Ovary (tissue), 3 donors: ENCODE measurements around the gene ADAMTSL4.

Experiments used
- CTCF ChIP-seq, 3 donors: fragments of 450-650 bp in 2 of 3; fragments of 200-600 bp in 1 of 3; IDR thresholded peaks; one replicate each; pipeline versions ENCODE4 v1.5.1 to v1.8.0; 2016 to 2022; ENCODE audit warnings: antibody characterized with exemption in 3 of 3, mild to moderate bottlenecking in 1 of 3
- EP300 ChIP-seq: sonication (generic); formaldehyde crosslinking; IDR thresholded peaks from one replicate; pipeline ENCODE4 v1.6.1; 2017; ENCODE audit warnings: antibody characterized with exemption
- POLR2A ChIP-seq: fragments of 450-650 bp; IDR thresholded peaks from one replicate; pipeline ENCODE4 v1.6.1; 2017; ENCODE audit warnings: antibody characterized with exemption, mild to moderate bottlenecking, moderate library complexity
- donor health status: DM: no; HTN: no; CAD: no.

GRCh38 chr1:150511985-150512660 lies 37.1 kb upstream of the ADAMTSL4 start:
- no peak for TF ChIP-seq EP300
- TF ChIP-seq CTCF (IDR thresholded peaks at IDR 0.05): no peak
- TF ChIP-seq POLR2A: no peak
